ENCODE measurements around the gene HECW1. TPM values are rescaled to one million over a fixed set of nuclear protein-coding genes. Genes with fewer than 3 reads are reported as not detected.

The HECW1 gene
- total and polyA plus RNA-seq, 10 of the 15 experiments (the other 5 are each of a cell fraction or from before 2014, with no cell fraction given) = under 0.01 to 0.31 (median 0.04) TPM; not detected in 3

- Histone ChIP-seq H3K4me2 (ENCODE audit: control insufficient read depth, insufficient read depth) (no peak overlapping the region), H3K9ac (ENCODE audit: control insufficient read depth, insufficient read depth, low read length) (no peak overlapping the region), H3K27ac (ENCODE audit: control insufficient read depth, insufficient read depth) (no peak overlapping the region), H3K4me1 (ENCODE audit: control insufficient read depth, insufficient read depth, low read length) (no peaks in the 10 kb centered on the region), H3K9me3 (replicated peaks; ENCODE audit: control insufficient read depth, insufficient read depth, low read length) (no peaks in the 10 kb centered on the region), H4K20me1 (ENCODE audit: control insufficient read depth, insufficient read depth) (no peaks in the 10 kb centered on the region), H2AFZ (ENCODE audit: control insufficient read depth, low read depth, low read length) (no peak overlapping the region), H3K79me2 (ENCODE audit: control insufficient read depth, insufficient read depth, low read length) (no peaks in the 10 kb centered on the region), H3K36me3 (ENCODE audit: control insufficient read depth in 2 of 2, insufficient read depth in 2 of 2, low read length in 1 of 2) (no peaks in the 10 kb centered on the region), H3K27me3 (replicated peaks in 1 of 2; ENCODE audit: control insufficient read depth in 2 of 2, insufficient read depth in 2 of 2, low read length in 1 of 2) (no peaks in the 10 kb centered on the region), H3K4me3 (no peak overlapping the region)
- FAIRE-seq (no peak), ATAC-seq (no peak), DNase-seq (ENCODE audit: low read depth, low spot score) (no peak)
- ChIA-PET SMC1A (ENCODE audit: uncharacterized antibody, unreplicated experiment) (interaction anchor here (0.6 to 1.6 kb wide), 4 partner anchors 13 to 315 kb away, joined by 3 to 6 read pairs (median 3); no protein-coding TSS in a partner anchor), POLR2A (no interaction called here), CTCF (interaction anchor here (1.6 to 2.6 kb wide), 2 partner anchors 11 to 189 kb away, joined by 3 to 8 read pairs; no protein-coding TSS in a partner anchor), RAD21 (ENCODE audit: unreplicated experiment) (interaction anchor here (1.1 kb wide), 1 partner anchor 11 kb away, joined by 3 read pairs; no protein-coding TSS in a partner anchor)
- WGBS (ENCODE audit: insufficient coverage, insufficient replicate concordance, low lambda C conversion rate, missing lambda C conversion rate) = 58% methylated on average over 9 of the region's 9 CpGs
- in situ Hi-C loops (cut with MboI) = no loop called here
- intact Hi-C loops (cut with micrococcal nuclease; ENCODE audit: unreplicated experiment) = no loop called here
- no peak for TF ChIP-seq SIX5 (IDR thresholded peaks at IDR 0.05; ENCODE audit: low read depth, low read length, severe bottlenecking)
- BruUV-seq (replicated peaks) = no TSS peak
Measured at GRCh38 chr7:43249823-43250145, 137.3 kb downstream of the HECW1 start.

- 21% methylated on average over 8 of the region's 8 CpGs for WGBS (ENCODE audit: insufficient coverage, insufficient replicate concordance, low lambda C conversion rate, missing lambda C conversion rate)
- Histone ChIP-seq H3K36me3 (ENCODE audit: control insufficient read depth in 2 of 2, insufficient read depth in 2 of 2, low read length in 1 of 2) (no peaks in the 10 kb centered on the region), H3K27me3 (replicated peaks in 1 of 2; ENCODE audit: control insufficient read depth in 2 of 2, insufficient read depth in 2 of 2, low read length in 1 of 2) (no peaks in the 10 kb centered on the region), H4K20me1 (ENCODE audit: control insufficient read depth, insufficient read depth) (no peaks in the 10 kb centered on the region), H3K27ac (ENCODE audit: control insufficient read depth, insufficient read depth) (no peak overlapping the region), H3K4me2 (ENCODE audit: control insufficient read depth, insufficient read depth) (peak overlapping the region; percentile 25; the same call in 1 of the 2 replicates), H3K79me2 (ENCODE audit: control insufficient read depth, insufficient read depth, low read length) (no peaks in the 10 kb centered on the region), H3K9me3 (replicated peaks; ENCODE audit: control insufficient read depth, insufficient read depth, low read length) (no peaks in the 10 kb centered on the region), H2AFZ (ENCODE audit: control insufficient read depth, low read depth, low read length) (peak overlapping the region; percentile 15; the same call in 1 of the 2 replicates), H3K9ac (ENCODE audit: control insufficient read depth, insufficient read depth, low read length) (no peak overlapping the region), H3K4me3 (no peak overlapping the region), H3K4me1 (ENCODE audit: control insufficient read depth, insufficient read depth, low read length) (no peaks in the 10 kb centered on the region)
- intact Hi-C loops (cut with micrococcal nuclease; ENCODE audit: unreplicated experiment) (loop anchor here (1.0 to 5.0 kb wide), 3 partner anchors 149 to 320 kb away; partner anchors contain the start of gene HECW1), in situ Hi-C loops (cut with MboI) (no loop called here)
- CTCF ChIA-PET = interaction anchor here (0.6 to 6.0 kb wide), 46 partner anchors 9 to 1318 kb away, joined by 3 to 109 read pairs (median 4); partner anchors contain the start of genes MRPL32 and PSMA2
- DNase-seq (ENCODE audit: low read depth, low spot score) = peak; percentile 33
- peak; percentile 99 for ATAC-seq
- BruUV-seq (replicated peaks) = no TSS peak
- FAIRE-seq = no peak
- RAD21 ChIA-PET (ENCODE audit: unreplicated experiment) = interaction anchor here (0.6 to 3.8 kb wide), 15 partner anchors 12 to 1318 kb away, joined by 3 to 26 read pairs (median 3); no protein-coding TSS in a partner anchor
- POLR2A ChIA-PET = interaction anchor here (0.5 to 1.5 kb wide), 2 partner anchors 53 to 337 kb away, joined by 3 to 4 read pairs; no protein-coding TSS in a partner anchor
- SMC1A ChIA-PET (ENCODE audit: uncharacterized antibody, unreplicated experiment) = interaction anchor here (0.6 to 8.8 kb wide), 27 partner anchors 9 to 1318 kb away, joined by 3 to 102 read pairs (median 4); partner anchors contain the start of genes MRPL32 and PSMA2
- TF ChIP-seq DPF2 (IDR thresholded peaks at IDR 0.05) (no peak; the same call in 1 of the 2 replicates), PAX8 (IDR thresholded peaks at IDR 0.05) (no peak), RFX5 (IDR thresholded peaks at IDR 0.05; ENCODE audit: low read depth, low read length) (no peak), NR2F1 (conservative IDR thresholded peaks at IDR 0.05) (peak; percentile 47; the same call in 1 of the 2 replicates), RELA (IDR thresholded peaks at IDR 0.05; ENCODE audit: borderline replicate concordance, partially characterized antibody) (no peak), MEF2B (IDR thresholded peaks at IDR 0.05; ENCODE audit: partially characterized antibody, poor library complexity, severe bottlenecking) (peak; percentile 29), PAX5 (IDR thresholded peaks at IDR 0.05; ENCODE audit: borderline replicate concordance, low read depth, low read length) (no peak), GABPA (IDR thresholded peaks at IDR 0.05; ENCODE audit: low read depth) (no peak), NR2C1 (IDR thresholded peaks at IDR 0.05) (no peak), IKZF2 (IDR thresholded peaks at IDR 0.05) (no peak), ZNF217 (IDR thresholded peaks at IDR 0.05) (no peak)
- TF ChIP-seq, protein P1, sequence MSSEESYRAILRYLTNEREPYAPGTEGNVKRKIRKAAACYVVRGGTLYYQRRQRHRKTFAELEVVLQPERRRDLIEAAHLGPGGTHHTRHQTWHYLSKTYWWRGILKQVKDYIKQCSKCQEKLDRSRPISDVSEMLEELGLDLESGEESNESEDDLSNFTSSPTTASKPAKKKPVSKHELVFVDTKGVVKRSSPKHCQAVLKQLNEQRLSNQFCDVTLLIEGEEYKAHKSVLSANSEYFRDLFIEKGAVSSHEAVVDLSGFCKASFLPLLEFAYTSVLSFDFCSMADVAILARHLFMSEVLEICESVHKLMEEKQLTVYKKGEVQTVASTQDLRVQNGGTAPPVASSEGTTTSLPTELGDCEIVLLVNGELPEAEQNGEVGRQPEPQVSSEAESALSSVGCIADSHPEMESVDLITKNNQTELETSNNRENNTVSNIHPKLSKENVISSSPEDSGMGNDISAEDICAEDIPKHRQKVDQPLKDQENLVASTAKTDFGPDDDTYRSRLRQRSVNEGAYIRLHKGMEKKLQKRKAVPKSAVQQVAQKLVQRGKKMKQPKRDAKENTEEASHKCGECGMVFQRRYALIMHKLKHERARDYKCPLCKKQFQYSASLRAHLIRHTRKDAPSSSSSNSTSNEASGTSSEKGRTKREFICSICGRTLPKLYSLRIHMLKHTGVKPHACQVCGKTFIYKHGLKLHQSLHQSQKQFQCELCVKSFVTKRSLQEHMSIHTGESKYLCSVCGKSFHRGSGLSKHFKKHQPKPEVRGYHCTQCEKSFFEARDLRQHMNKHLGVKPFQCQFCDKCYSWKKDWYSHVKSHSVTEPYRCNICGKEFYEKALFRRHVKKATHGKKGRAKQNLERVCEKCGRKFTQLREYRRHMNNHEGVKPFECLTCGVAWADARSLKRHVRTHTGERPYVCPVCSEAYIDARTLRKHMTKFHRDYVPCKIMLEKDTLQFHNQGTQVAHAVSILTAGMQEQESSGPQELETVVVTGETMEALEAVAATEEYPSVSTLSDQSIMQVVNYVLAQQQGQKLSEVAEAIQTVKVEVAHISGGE (CRISPR knock-in tag; IDR thresholded peaks at IDR 0.05) = no peak
Measured at GRCh38 chr7:43260980-43261878, 148.8 kb downstream of the HECW1 start.

All from GM12878 (cell line).